ENCODE data around the gene NR4A1. TPM values are rescaled to one million over a fixed set of nuclear protein-coding genes. Genes with fewer than 3 reads are reported as not detected.

The NR4A1 gene
- total and polyA plus RNA-seq, 10 of the 15 experiments (the other 5 are each of a cell fraction or from before 2014, with no cell fraction given) = 0.05 to 7.9 (median 2.2) TPM; not detected in 1

DNA sequence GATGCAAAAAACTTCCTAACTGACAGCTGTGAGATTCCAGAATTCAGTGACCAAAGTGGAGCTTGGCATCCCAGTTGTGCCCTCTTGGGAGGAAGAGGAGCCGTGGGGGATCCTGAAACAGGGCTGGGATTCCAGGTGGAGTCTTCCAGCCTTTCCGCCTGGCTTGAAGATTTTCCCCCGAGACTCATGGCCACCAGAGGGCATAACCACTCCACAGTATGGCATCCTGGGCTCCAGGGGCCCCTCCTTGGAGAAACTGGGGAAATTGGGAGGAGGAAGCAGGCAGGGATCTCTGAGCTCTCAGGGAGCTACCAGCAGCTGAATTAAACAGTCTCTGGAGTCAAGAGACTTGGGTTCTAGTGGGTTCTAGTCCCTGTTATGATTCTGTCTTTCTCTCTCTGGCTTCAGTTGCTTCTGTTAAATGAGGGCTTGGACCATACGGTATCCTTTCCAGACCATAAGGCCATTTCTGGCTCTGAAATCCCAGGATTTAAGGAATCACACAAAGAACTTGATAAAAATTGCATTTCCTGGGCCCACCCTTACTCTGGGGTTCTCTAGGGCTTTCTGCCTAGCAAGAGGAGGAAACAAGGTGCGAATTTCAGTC is 47.1 kb upstream of the NR4A1 start:
- Histone ChIP-seq H3K36me3 (ENCODE audit: control insufficient read depth in 2 of 2, insufficient read depth in 2 of 2, low read length in 1 of 2) (no peaks in the 10 kb centered on the region), H4K20me1 (ENCODE audit: control insufficient read depth, insufficient read depth) (no peaks in the 10 kb centered on the region), H3K79me2 (ENCODE audit: control insufficient read depth, insufficient read depth, low read length) (no peaks in the 10 kb centered on the region), H3K27ac (ENCODE audit: control insufficient read depth, insufficient read depth) (no peak overlapping the region), H3K9me3 (replicated peaks; ENCODE audit: control insufficient read depth, insufficient read depth, low read length) (no peaks in the 10 kb centered on the region), H3K4me1 (ENCODE audit: control insufficient read depth, insufficient read depth, low read length) (peaks cover 11% of the 10 kb centered on the region), H3K4me3 (no peak overlapping the region), H2AFZ (ENCODE audit: control insufficient read depth, low read depth, low read length) (no peak overlapping the region), H3K4me2 (ENCODE audit: control insufficient read depth, insufficient read depth) (no peak overlapping the region), H3K27me3 (replicated peaks in 1 of 2; ENCODE audit: control insufficient read depth in 2 of 2, insufficient read depth in 2 of 2, low read length in 1 of 2) (peaks cover 9 to 21% of the 10 kb centered on the region in 2 experiments; a peak in 3 of 4 replicates), H3K9ac (ENCODE audit: control insufficient read depth, insufficient read depth, low read length) (no peak overlapping the region)
- ATAC-seq (no peak), DNase-seq (ENCODE audit: low read depth, low spot score) (no peak), FAIRE-seq (no peak)
- RAD21 ChIA-PET (ENCODE audit: unreplicated experiment) = interaction anchor here (1.1 to 6.1 kb wide), 5 partner anchors 11 to 118 kb away, joined by 3 to 131 read pairs (median 5); no protein-coding TSS in a partner anchor
- POLR2A ChIA-PET = interaction anchor here (0.9 to 1.4 kb wide), 2 partner anchors 17 to 18 kb away, joined by 3 to 4 read pairs; no protein-coding TSS in a partner anchor
- in situ Hi-C loops (cut with MboI) = no loop called here
- intact Hi-C loops (cut with micrococcal nuclease; ENCODE audit: unreplicated experiment) = loop anchor here (1.0 kb wide), 1 partner anchor 19 kb away; no protein-coding TSS in a partner anchor
- SMC1A ChIA-PET (ENCODE audit: uncharacterized antibody, unreplicated experiment) = interaction anchor here (0.7 to 4.6 kb wide), 9 partner anchors 16 to 1137 kb away, joined by 3 to 92 read pairs (median 3); no protein-coding TSS in a partner anchor
- 20% methylated on average over 5 of the region's 5 CpGs for WGBS (ENCODE audit: insufficient coverage, insufficient replicate concordance, low lambda C conversion rate, missing lambda C conversion rate)
- BruUV-seq (replicated peaks) = no TSS peak
- CTCF ChIA-PET = interaction anchor here (0.7 to 11.3 kb wide), 16 partner anchors 8 to 120 kb away, joined by 3 to 412 read pairs (median 5); no protein-coding TSS in a partner anchor
- TF ChIP-seq SMARCA5 (IDR thresholded peaks at IDR 0.05) (no peak), CREB1 (IDR thresholded peaks at IDR 0.05; ENCODE audit: low read depth) (no peak), GABPA (IDR thresholded peaks at IDR 0.05; ENCODE audit: low read depth) (no peak), ZNF207 (IDR thresholded peaks at IDR 0.05; ENCODE audit: borderline replicate concordance) (no peak), TAF1 (IDR thresholded peaks at IDR 0.05; ENCODE audit: borderline replicate concordance, low read depth, low read length) (no peak), FOS (IDR thresholded peaks at IDR 0.05; ENCODE audit: borderline replicate concordance, extremely low read depth, insufficient read length) (no peak), GATAD2B (conservative IDR thresholded peaks at IDR 0.05; ENCODE audit: low read depth) (no peak), EZH2 (IDR thresholded peaks at IDR 0.05; ENCODE audit: borderline replicate concordance, control insufficient read depth, low read depth, low read length) (no peak), RAD21 (IDR thresholded peaks at IDR 0.05; ENCODE audit: insufficient read depth, low read depth, low read length) (peak; percentile 56), BCL3 (IDR thresholded peaks at IDR 0.05; ENCODE audit: borderline replicate concordance, insufficient read depth, low read depth, low read length, poor library complexity, severe bottlenecking) (no peak), JUND (IDR thresholded peaks at IDR 0.05; ENCODE audit: low read depth, low read length) (no peak), SREBF2 (IDR thresholded peaks at IDR 0.05; ENCODE audit: low read length) (no peak), IRF3 (IDR thresholded peaks at IDR 0.05) (no peak), CTCF (IDR thresholded peaks at IDR 0.05 in 2 of 3, conservative IDR thresholded peaks at IDR 0.05 in 1 of 3; ENCODE audit: control insufficient read depth in 2 of 3, extremely low read depth in 1 of 3, insufficient read depth in 1 of 3, low read depth in 3 of 3, low read length in 3 of 3) (peak; percentile 37 to 68 (median 59); a peak in 5 of 6 replicates), HDAC6 (IDR thresholded peaks at IDR 0.05; ENCODE audit: unreplicated experiment) (no peak), IKZF1 (conservative IDR thresholded peaks at IDR 0.05) (peak; percentile 63; the same call in 1 of the 2 replicates), ZNF24 (IDR thresholded peaks at IDR 0.05) (no peak), SMC3 (IDR thresholded peaks at IDR 0.05; ENCODE audit: borderline replicate concordance, low read length) (peak; percentile 80), SUZ12 (IDR thresholded peaks at IDR 0.05; ENCODE audit: unreplicated experiment) (no peak)
